ENCODE results near the gene PSMB2.

Gene PSMB2

GRCh38 chr1:35640380-35641232, 720 bp downstream of the PSMB2 start:
- no peak for DNase-seq

DNA sequence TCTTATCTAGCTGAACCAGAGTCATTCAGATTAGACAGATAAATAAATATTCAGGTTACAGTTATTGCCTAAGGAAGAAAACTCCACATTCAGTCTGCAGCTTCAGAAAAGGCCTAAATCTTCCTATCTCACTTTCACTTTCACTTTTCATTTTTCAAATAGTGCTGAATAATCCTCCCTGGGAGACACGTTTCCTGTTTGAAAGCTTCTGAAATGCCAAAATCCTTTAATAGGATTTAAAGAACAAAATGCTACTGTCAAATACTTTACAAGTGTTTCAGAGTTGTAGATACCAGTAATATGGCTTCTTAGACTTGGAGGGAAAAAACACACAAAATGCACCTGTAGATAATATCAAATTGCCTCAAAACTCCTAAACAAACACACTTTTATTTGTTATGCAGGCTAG, 3.9 kb downstream of the PSMB2 start:
- peak in 1 of 2 experiments; percentile 6 for DNase-seq

DNA sequence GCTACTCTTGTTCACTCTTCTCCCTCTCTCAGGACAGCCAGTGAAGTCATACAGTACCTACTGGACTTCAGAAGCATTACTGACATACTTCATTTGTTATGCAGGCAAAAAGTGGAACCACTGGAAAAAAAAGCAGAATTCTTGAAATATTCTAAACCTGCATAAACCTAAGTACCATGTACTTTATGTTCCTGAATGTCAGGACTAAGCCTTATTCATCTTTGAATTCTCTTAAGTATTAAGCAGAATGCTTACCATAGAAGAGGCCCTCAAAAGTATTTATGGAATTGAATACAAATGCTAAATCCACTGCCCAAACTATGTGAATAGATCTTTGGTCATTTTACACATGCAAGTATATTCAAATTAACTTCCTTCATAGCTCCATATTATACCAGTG, 7.8 kb downstream of the PSMB2 start:
- no peak for DNase-seq

- no peak for DNase-seq
Observed at GRCh38 chr1:35631396-35631795, 9.9 kb downstream of the PSMB2 start.

GRCh38 chr1:35629051-35629450, 12.3 kb downstream of the PSMB2 start:
- DNase-seq, result no peak

- peak in 1 of 2 experiments; percentile 47 for DNase-seq
Observed at GRCh38 chr1:35623832-35624231, 17.5 kb downstream of the PSMB2 start.

DNA sequence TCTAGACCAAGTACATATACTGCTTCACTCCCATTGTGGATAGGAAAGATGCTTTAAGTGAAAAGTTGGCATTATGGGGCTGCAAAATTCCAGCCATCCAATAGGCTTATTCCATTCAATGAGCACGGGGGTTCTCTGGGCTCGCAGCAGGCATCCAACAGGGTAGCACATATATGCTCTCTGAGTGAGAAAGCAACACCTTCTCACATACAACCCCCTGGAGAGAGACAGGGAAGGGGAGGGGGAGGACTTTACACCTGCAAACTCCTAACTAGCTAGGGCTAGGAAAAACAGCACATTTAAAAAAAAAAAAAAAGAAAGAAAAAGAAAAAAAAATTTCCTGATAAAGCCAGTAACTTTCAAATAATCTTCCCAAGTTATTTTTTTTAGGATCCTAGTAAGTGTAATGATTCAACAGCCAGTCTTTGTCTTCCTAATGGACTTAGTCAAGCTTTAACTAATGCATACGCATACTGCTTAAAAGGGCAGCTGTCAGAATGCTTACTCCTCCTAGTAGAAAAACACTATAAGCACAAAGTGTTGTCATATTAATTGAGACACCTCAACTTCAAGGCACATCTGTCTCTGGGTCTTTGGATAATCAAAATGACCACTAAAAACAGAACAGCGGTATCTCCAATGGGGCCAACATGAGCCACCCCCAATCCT, 18.7 kb downstream of the PSMB2 start:
- DNase-seq, result no peak

DNA sequence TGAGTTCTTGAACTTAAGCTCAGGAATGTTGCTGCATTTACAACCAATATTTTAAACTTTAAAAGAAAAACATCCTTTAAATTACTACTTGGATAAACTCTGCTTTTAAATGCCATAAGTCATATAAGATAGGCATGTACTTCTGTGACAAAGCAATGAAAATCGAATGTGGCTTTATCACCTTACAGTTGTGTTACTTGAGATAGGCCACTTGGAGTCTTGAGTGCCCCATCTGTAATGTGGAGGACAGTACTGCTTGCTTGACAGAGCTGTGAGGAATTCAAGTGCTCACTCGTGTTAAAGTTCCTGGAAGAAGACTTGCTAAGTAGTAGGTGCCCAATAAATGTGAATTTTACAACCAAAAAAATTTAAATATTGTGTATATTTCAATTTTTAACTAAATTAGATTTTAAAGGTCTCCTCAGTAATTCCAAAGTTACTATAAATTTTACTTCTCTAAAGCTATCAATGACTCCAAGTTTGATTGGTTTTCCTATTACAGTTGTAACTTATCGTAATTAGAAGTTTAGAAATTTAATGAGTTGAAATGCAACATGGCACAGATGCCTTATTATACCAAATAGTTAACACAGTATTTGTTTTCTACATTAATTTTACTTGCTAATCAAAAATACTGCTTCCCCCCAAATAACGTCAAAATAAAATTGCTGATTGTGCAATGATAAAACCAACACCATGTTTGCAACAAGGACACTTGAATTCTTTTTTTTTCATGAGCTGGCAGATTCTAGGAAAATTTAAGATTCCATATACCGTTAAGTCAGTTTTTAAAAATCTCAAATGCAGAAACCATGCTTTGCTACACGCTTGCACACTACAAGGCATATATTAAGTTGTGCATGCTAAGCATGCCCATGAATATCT, 21.8 kb downstream of the PSMB2 start:
- peak in 1 of 2 experiments; percentile 18 for DNase-seq

GRCh38 chr1:35615440-35615839, 25.9 kb downstream of the PSMB2 start:
- no peak for DNase-seq

DNA sequence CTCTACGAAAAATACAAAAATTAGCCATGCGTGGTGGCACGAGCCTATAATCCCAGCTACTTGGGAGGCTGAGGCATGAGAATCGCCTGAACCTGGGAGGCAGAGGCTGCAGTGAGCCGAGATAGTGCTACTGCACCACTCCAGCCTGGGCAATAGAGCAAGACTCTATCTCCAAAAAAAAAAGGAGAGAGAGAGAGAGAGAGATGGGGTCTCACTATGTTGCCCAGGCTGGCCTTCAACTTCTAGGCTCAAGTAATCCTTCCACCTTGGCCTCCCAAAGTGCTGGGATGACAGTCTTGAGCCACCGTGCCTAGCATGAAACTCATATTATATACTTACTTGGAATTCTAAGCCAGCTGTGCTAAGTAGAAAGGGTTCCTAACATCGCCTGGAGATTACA, 29.7 kb downstream of the PSMB2 start:
- no peak for DNase-seq

DNA sequence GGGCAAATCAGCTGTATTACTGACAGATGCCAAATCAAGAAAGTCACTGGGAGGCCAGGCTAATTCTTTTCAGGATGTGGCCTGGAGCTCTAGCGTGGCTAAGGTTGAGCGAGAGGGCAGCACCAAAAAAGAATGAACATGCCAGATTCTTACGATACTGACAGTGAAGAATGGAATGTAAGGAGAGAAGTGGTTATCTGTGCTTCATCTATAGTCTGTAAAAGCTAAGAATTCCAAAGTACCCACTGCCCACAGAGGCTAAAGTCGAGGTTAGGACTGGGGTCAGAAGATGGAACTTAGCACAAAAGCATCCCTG, 35.5 kb downstream of the PSMB2 start:
- DNase-seq, result no peak

GRCh38 chr1:35605071-35605866, 36.1 kb downstream of the PSMB2 start:
- DNase-seq, result no peak

DNA sequence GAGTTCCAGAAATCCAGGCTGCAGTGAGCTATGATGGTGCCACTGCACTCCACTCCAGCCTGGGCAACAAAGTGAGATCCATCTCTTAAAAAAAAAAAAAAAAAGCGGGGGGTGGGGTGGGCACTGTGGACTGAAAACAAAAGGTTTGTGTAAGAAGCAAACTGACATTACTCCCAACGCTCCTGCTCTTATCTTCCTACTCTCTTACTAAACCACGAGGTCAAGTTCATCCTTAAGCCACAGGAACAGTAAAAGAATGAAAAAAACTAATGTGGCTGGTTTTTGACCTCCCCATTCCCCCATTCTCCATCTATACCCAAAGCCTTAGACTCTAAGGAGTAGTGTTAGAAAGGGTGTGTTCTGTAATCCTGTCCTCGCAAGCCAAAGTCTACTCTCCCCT, 37.4 kb downstream of the PSMB2 start:
- no peak for DNase-seq

DNA sequence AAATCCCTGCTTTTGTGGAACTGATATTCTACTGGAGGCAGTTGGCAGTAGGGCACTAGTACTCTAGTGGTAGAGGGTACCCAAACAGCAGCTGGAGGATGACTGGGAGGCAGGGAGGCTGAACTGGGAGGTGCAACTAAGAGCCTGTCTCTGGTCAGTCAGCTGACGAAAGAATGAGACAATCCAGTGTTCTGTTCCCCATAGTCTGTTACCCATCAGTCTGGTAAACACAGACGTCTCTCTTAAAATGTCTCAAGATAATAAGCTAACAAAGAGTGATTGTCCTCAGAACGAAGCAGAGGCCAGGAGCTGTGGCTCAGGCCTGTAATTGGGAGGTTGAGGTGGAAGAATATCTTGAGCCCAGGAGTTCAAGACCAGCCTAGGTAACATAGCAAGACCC, 37.9 kb downstream of the PSMB2 start:
- no peak for DNase-seq

DNA sequence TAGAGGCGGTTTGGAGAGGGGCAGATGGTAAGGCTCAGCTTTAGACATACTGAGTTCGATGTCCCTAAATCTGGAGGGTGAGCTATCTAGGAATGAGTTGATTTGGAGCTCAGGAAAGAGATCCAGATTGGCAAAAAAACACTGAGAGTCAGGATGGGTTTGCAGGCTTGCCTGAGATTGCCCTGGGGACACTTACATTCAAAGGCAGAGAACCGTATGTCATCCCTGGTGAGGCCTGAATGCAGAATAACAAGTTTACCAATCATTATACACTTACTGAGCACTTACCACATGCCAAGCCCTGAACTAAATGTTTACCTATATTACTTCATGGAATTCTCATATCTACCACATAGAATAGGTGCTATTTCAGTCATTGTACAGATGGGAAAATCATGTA, 40.7 kb downstream of the PSMB2 start:
- no peak for DNase-seq

- DNase-seq, result no peak
Observed at GRCh38 chr1:35599411-35599810, 41.9 kb downstream of the PSMB2 start.

DNA sequence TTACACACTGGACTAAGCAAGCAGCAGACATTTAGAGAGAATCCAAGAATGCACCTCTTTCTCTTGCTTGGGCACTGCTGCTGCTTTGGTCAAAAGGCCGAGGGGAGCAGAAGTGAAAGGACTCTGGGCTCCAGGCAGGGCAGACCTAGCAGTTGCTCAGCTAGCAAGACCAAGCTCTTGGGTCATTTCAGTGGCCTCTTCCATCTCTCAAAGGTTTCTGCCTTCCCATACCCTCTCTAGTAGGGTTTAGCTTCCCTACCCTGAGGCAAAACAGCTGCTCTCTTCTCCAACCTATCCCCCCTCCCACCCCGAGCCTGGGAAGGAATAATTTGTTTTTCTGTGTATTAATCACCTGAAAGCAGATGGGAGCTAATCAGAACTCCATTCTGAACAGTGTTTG, 42.4 kb downstream of the PSMB2 start:
- DNase-seq, result no peak

DNA sequence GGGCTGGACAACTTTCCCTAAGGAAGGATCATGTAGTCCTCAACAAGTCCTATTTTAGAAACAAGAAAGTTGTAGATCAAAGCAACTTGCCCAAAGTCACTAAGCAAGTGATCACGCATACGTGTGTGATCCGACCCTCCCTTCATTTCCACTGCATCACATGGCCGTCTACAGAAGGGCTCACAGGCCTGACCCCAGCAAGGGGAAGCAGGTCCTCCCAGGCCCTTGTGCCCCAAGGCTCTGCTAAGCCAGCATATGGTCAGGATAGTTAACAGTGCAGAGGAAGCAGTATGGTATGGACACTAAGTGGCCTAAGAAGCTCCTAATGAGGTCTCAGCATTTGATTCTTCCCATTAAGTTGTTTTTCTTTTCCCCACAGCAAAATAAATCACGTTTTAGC, 43.5 kb downstream of the PSMB2 start:
- no peak for DNase-seq

- no peak for DNase-seq
Observed at GRCh38 chr1:35595684-35596083, 45.6 kb downstream of the PSMB2 start.

GRCh38 chr1:35594005-35594760, 47.1 kb downstream of the PSMB2 start:
- no peak for DNase-seq

- DNase-seq, result no peak
Observed at GRCh38 chr1:35592991-35593769, 48.1 kb downstream of the PSMB2 start.

All from NCI-H524 (cell line).